ENCODE data around the gene PPP2R2C.

Gene PPP2R2C

DNA sequence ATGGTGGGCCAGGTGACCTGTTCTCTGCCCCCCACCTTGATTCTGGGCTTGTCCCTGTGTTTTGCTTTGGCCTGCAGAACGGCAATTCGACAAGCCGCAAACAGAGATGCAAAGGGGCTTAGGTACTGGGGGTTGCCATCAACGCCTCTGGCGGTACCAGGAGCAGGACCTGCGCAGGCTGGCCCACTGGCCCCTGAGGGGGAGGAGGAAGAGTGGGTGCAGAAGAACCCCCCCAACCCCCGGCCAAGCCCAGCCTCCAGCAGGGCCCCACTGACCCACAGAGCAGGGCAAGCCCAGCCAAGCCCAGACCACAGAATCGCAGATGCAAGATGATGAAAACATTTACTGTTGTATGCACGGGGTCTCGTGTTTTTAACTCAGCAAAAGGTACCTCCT is 89.4 kb downstream of the PPP2R2C start:
- no peak for DNase-seq (ENCODE audit: low read depth in 3 of 3)

GRCh38 chr4:6381571-6382123 is 90.8 kb downstream of the PPP2R2C start:
- DNase-seq (ENCODE audit: low read depth in 3 of 3) = no peak

DNA sequence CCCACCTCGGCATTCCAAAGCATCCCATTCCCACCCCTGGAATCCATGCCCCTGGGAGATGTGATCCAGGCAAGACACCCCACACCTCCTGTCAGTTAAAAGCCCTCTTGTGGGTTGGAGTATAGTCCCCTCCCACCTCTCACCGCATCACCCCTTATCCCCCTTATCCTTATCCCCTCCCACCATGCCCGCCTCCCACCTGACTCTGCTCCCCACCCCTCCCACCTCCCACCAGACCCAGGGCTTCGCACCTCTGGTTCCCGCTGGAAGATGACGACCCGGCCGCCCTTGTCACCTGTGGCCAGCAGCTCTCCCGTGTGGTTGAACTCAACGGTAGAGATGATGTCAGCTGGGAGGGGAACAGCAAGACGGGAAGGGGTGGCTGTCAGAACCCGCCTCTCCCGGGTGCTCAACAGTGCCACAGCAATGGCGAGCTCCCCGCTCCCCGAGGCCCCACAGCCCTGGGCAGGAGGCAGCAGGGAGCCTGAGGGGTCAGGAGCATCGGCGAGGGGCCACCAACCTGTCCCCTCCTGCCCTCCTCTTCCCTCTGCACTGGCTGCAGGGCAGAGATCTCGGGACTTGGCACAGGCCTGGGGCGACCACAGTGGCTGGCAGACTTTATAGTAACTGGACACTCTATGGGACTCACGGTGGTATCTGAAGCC is 91.5 kb downstream of the PPP2R2C start:
- no peak for DNase-seq (ENCODE audit: low read depth in 3 of 3)

GRCh38 chr4:6379767-6380745 is 92.4 kb downstream of the PPP2R2C start:
- DNase-seq (ENCODE audit: low read depth in 3 of 3) = no peak

DNA sequence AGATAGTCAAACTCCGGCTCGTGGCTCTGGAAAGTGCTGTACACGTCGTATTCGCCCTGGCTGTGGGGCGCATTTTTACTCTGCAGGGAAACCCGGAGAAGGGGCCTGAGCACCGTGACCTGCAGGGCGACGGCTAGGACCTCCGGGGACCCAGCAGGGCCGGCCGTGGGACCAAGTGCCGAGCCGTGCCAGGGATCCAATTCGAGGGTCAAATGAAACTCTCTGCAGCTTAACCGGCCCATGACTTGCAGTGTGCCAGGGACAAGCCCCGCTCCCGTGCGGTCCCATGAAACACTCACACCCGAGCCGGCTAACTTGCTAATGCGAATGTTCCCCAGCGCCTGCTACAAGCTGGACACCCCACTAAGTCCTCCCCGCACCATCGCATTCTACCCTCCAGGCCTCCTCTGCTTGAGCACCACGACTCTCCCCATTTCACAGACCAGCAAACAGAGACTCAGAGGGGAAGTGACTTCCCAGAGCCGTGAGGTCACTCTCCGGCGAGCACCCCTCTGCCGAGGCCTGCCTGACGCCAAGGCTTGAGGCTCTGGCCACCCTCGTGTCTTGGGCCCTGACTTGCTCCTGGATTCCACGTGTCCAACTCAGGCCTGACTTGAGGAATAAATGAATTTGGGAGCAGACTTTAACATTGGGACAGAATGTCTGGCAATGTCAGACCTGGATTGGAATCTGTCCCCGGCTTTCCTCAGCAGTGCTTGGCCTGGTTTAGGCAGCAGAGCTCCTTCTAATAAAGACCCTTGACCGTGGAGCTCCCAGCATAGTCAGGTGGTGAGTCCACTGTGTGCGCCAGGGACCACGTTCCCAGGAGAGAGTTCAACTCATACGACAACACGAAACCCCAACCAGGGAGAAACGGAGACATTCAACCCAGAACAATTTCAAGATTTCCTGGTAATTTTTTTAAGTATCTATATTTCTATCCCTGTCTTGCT is 93.6 kb downstream of the PPP2R2C start:
- DNase-seq (ENCODE audit: low read depth in 3 of 3) = no peak

DNA sequence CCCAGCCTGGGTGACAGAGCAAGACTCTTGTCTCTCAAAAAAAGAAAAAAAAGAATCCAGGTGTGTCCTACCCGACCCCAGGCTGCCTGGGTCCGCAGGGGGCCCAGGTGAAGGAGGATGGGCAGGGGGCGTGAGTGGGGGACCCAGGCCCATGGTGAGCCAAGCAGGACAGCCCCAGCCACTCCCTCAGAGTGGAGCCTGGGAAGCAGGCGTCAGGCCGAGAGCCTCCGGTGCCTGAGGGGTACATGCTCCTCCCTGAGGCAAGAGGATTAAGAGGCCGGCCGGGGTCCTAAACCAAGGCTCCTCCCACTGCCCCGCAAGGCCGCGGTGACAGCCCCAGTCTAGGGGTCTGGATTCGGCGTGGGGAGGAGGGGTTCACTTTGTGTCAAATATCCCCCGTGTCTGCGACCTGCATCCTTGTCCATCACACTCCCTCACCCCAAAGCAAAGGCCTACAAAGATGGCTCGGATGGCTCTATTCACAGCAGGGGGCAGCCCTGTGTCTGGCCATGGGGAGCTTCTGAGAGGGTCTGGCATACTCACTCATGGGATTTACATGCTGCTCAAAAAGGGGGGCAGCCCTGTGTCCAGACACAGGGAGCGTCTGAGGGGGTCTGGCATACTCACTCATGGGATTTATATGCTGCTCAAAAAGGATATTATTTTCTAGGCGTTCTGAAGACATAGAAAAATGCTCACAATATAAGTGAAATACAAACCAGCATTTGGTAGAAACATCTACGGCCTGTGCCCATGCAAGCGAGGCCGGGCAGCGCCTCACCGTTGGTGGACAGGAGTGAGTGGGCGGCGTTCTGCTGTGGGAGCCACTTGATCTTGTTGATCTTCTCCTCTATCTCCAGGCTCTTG is 94.6 kb downstream of the PPP2R2C start:
- DNase-seq (ENCODE audit: low read depth in 3 of 3) = no peak

DNA sequence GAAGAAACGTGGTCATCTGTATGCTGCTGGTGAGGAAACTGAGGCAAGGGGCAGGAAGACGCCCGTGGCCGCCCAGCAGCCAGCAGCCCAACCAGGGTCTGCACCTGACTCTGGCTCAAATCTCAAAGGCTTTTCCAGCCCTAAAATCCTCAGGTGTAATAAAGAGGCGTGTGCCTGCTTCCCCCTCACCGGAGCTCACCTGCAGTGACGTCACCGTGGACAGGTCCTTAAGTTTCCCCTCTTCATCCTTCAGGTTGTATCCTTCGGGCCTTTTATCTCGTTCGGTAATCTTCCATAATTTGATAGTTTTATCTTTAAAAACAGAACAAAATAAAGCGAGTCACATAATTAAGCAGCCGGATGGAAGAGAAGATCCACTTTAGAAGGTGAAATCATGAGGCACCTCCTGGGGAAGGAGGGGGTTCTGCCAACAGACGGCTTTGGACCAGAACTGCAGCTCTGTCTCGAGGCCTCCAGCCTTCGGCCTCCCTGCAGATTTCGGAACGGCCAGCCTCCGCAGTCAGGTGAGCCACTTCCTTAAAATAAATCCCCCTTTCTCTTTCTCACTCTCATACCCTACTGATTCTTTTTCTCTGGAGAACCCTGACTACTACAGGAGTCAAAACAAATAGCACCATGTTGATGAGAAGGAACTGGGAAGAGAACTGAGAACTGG is 96.7 kb downstream of the PPP2R2C start:
- DNase-seq (ENCODE audit: low read depth in 3 of 3) = no peak

GRCh38 chr4:6374575-6374974 is 97.8 kb downstream of the PPP2R2C start:
- no peak for DNase-seq (ENCODE audit: low read depth in 3 of 3)

- DNase-seq (ENCODE audit: low read depth in 3 of 3) = no peak
Measured at GRCh38 chr4:6373541-6374410, 98.6 kb downstream of the PPP2R2C start.

- no peak for DNase-seq (ENCODE audit: low read depth in 3 of 3)
Measured at GRCh38 chr4:6372649-6373525, 99.5 kb downstream of the PPP2R2C start.

- no peak for DNase-seq (ENCODE audit: low read depth in 3 of 3)
Measured at GRCh38 chr4:6371812-6372211, 100.6 kb downstream of the PPP2R2C start.

DNA sequence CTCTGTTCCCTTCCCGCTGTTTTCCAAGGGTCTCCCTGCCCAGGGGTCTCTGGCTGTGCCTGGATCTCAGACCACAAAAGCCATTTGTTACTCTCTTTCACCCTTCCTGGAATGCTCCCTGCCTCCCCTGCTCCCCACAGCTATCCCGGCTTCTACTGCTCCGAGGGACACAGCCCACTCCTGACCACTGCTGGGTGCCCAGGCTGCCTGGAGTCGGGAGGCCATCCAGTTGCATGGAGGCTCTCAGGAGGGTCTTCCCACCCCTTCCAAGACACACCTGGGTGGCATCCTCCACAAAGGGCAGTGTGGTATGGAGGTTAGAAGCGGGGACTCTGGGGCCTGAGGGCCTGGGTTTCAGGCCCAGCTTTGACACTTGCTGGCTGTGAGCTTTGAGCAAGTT is 101.1 kb downstream of the PPP2R2C start:
- DNase-seq (ENCODE audit: low read depth in 3 of 3) = no peak

- no peak for DNase-seq (ENCODE audit: low read depth in 3 of 3)
Measured at GRCh38 chr4:6369924-6370645, 102.3 kb downstream of the PPP2R2C start.

- no peak for DNase-seq (ENCODE audit: low read depth in 3 of 3)
Measured at GRCh38 chr4:6369511-6369910, 102.9 kb downstream of the PPP2R2C start.

- no peak for DNase-seq (ENCODE audit: low read depth in 3 of 3)
Measured at GRCh38 chr4:6369035-6369434, 103.4 kb downstream of the PPP2R2C start.

- DNase-seq (ENCODE audit: low read depth in 3 of 3) = no peak
Measured at GRCh38 chr4:6368601-6369000, 103.8 kb downstream of the PPP2R2C start.

DNA sequence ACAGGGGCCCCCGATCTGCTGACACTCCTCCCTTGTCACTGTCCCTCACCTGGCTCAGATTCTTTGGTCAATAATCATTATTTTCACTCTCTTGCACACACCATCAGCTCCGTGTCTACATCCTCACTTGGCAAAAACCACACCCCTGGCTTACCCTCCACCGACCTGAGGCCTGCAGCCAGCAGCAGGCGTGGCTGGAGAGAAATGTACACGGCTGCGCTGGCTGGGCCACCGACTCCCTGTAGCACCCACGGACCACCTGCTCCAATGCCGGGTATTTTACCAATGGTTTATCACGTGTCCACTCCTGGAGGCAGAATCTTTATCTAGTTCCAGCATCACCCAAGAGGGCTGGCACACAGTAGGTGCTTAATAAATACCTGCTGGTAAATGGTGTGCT is 104.3 kb downstream of the PPP2R2C start:
- no peak for DNase-seq (ENCODE audit: low read depth in 3 of 3)

Measured in stimulated activated CD4-positive, alpha-beta T cell treated with anti-CD3 and anti-CD28 coated beads, TNF-alpha, amount 100 ng/mL, for 24 hours (primary cell).